Astrocyte (in vitro differentiated cells and primary cell): Measurements from ENCODE around the gene VSTM1. TPM values are rescaled to one million over a fixed set of nuclear protein-coding genes. Genes with fewer than 3 reads are reported as not detected.
"Not testable (repeated sequence)": the region's sequence is repeated elsewhere in the genome, so short reads cannot be mapped to it uniquely, and the experiment has no call there.

Source experiments
- DNase-seq: peaks from one replicate; pipeline ENCODE4 v3.0.0-alpha.2; 2010; ENCODE audit warnings: low read depth
- FAIRE-seq: peaks from 2 replicates; lab custom pipeline; 2011; peaks lifted over from hg19 to GRCh38; lab: Jason Lieb, UNC
- H2AFZ ChIP-seq: 2 replicates; pipeline ENCODE4 v1.6.0; 2012; ENCODE audit warnings: low read depth, low read length, inconsistent platforms
- H3K27ac ChIP-seq: 2 replicates; pipeline ENCODE4 v1.5.1; 2011; ENCODE audit warnings: low read depth, low read length, inconsistent platforms
- H3K27me3 ChIP-seq: 2 replicates; pipeline ENCODE4 v1.6.0; 2011; ENCODE audit warnings: low read length, inconsistent platforms; ENCODE audit not compliant: insufficient read depth
- H3K36me3 ChIP-seq: 2 replicates; pipeline ENCODE4 v1.5.1; 2011; ENCODE audit warnings: low read length, inconsistent platforms; ENCODE audit not compliant: insufficient read depth
- H3K4me1 ChIP-seq: 2 replicates; pipeline ENCODE4 v1.5.1; 2011; ENCODE audit warnings: low read length, inconsistent platforms; ENCODE audit not compliant: insufficient read depth
- H3K4me2 ChIP-seq: 2 replicates; pipeline ENCODE4 v1.6.0; 2012; ENCODE audit warnings: low read length, inconsistent platforms
- H3K4me3 ChIP-seq: 2 replicates; pipeline ENCODE4 v1.5.1; 2011; ENCODE audit warnings: low read depth, mild to moderate bottlenecking, low read length, inconsistent platforms; ENCODE audit not compliant: insufficient read depth
- H3K79me2 ChIP-seq: 2 replicates; pipeline ENCODE4 v1.6.0; 2012; ENCODE audit warnings: mild to moderate bottlenecking, low read length, inconsistent platforms; ENCODE audit not compliant: insufficient read depth
- H3K9ac ChIP-seq: 2 replicates; pipeline ENCODE4 v1.6.0; 2012; ENCODE audit warnings: mild to moderate bottlenecking, low read length, inconsistent platforms
- H3K9me3 ChIP-seq: 2 replicates; pipeline ENCODE4 v1.5.1; 2012; ENCODE audit warnings: low read depth, mild to moderate bottlenecking, low read length, inconsistent platforms; ENCODE audit not compliant: insufficient read depth
- H4K20me1 ChIP-seq: 2 replicates; pipeline ENCODE4 v1.6.0; 2012; ENCODE audit warnings: low read length, inconsistent platforms; ENCODE audit not compliant: insufficient read depth
- H3K27ac Mint-ChIP-seq: one replicate; pipeline ENCODE4 v1.8.0; 2021; ENCODE audit warnings: mild to moderate bottlenecking, mixed read lengths; ENCODE audit not compliant: unreplicated experiment
- H3K27me3 Mint-ChIP-seq: one replicate; pipeline ENCODE4 v1.8.0; 2021; ENCODE audit warnings: low read depth, mixed read lengths; ENCODE audit not compliant: unreplicated experiment
- H3K36me3 Mint-ChIP-seq: one replicate; pipeline ENCODE4 v1.8.0; 2021; ENCODE audit warnings: low read depth, mixed read lengths; ENCODE audit not compliant: unreplicated experiment
- H3K4me1 Mint-ChIP-seq: one replicate; pipeline ENCODE4 v1.8.0; 2021; ENCODE audit warnings: low read depth, mixed read lengths; ENCODE audit not compliant: unreplicated experiment
- H3K4me3 Mint-ChIP-seq: one replicate; pipeline ENCODE4 v1.8.0; 2021; ENCODE audit warnings: mild to moderate bottlenecking, moderate library complexity, mixed read lengths; ENCODE audit not compliant: unreplicated experiment
- H3K9me3 Mint-ChIP-seq: one replicate; pipeline ENCODE4 v1.8.0; 2021; ENCODE audit warnings: mild to moderate bottlenecking, mixed read lengths; ENCODE audit not compliant: unreplicated experiment
- CTCF ChIP-seq: IDR thresholded peaks from 2 replicates; pipeline ENCODE4 v1.5.1; 2011; ENCODE audit warnings: low read depth, mild to moderate bottlenecking, inconsistent platforms, low read length, moderate library complexity; ENCODE audit not compliant: insufficient read depth
- EZH2 ChIP-seq: IDR thresholded peaks from 2 replicates; pipeline ENCODE4 v1.6.1; 2012; ENCODE audit warnings: mild to moderate bottlenecking, low read length, inconsistent platforms; ENCODE audit not compliant: insufficient read depth
- total RNA-seq: library from RNA; stranded (reverse); gene quantifications from 2 replicates; pipeline ENCODE4 v1.2.1, GENCODE V29; 2021

The VSTM1 gene
- total RNA-seq, 1 donor from 2014 or later: 0.68 TPM

GRCh38 chr19:54100561-54100960, 36.9 kb upstream of the VSTM1 start, which contains the start of gene OSCAR:
OSCAR (minus strand) TSS chr19:54100803; CDS start chr19:54100792, 11 bp downstream.
- no peak for DNase-seq
- TF ChIP-seq CTCF: no peak
- TF ChIP-seq EZH2: no peak

GRCh38 chr19:54099903-54100255, 36.2 kb upstream of the VSTM1 start:
- not testable (repeated sequence) for H3K9me3 Mint-ChIP-seq, H3K36me3 ChIP-seq, H3K4me3 Mint-ChIP-seq

More at GRCh38 chr19:54100561-54100960, 36.9 kb upstream of the VSTM1 start, which contains the start of gene OSCAR:
- peaks cover 3% of the 10 kb centered on the region for H3K36me3 Mint-ChIP-seq
- Histone ChIP-seq H3K4me2 (no peak within 1 kb of the TSS), H3K27me3 (no peaks in the 10 kb centered on the region), H3K9me3 (no peaks in the 10 kb centered on the region), H3K4me3 (no peak within 1 kb of the TSS), H3K79me2 (peaks cover 19% of the 10 kb centered on the region), H4K20me1 (no peaks in the 10 kb centered on the region), H2AFZ (no peak within 1 kb of the TSS), H3K27ac (no peak within 1 kb of the TSS), H3K9ac (no peak within 1 kb of the TSS), H3K36me3 (no peaks in the 10 kb centered on the region), H3K4me1 (peaks cover 8% of the 10 kb centered on the region)
- H3K9me3 Mint-ChIP-seq: no peaks in the 10 kb centered on the region
- H3K27ac Mint-ChIP-seq: peak within 1 kb of the TSS; percentile 18
- no peak within 1 kb of the TSS for H3K4me3 Mint-ChIP-seq
- H3K27me3 Mint-ChIP-seq: peaks cover 3% of the 10 kb centered on the region
- no peak for FAIRE-seq
- H3K4me1 Mint-ChIP-seq: no peaks in the 10 kb centered on the region

GRCh38 chr19:54099190-54099902, 35.6 kb upstream of the VSTM1 start:
- Histone ChIP-seq H3K36me3 (no peaks in the 10 kb centered on the region), H3K4me3 (no peak overlapping the region), H3K79me2 (peaks cover 13% of the 10 kb centered on the region), H3K27ac (no peak overlapping the region), H3K9ac (no peak overlapping the region), H2AFZ (no peak overlapping the region), H3K27me3 (no peaks in the 10 kb centered on the region), H3K4me1 (peaks cover 8% of the 10 kb centered on the region), H4K20me1 (no peaks in the 10 kb centered on the region), H3K4me2 (no peak overlapping the region), H3K9me3 (peaks cover 1% of the 10 kb centered on the region)
- H3K27me3 Mint-ChIP-seq: peaks cover 8% of the 10 kb centered on the region
- DNase-seq (no peak), FAIRE-seq (no peak)
- H3K36me3 Mint-ChIP-seq: peaks cover 3% of the 10 kb centered on the region
- no peak overlapping the region for H3K4me3 Mint-ChIP-seq
- H3K27ac Mint-ChIP-seq: no peak overlapping the region
- TF ChIP-seq CTCF (no peak), EZH2 (no peak)
- no peaks in the 10 kb centered on the region for H3K9me3 Mint-ChIP-seq
- H3K4me1 Mint-ChIP-seq: no peaks in the 10 kb centered on the region

More at GRCh38 chr19:54099903-54100255, 36.2 kb upstream of the VSTM1 start:
- not testable (repeated sequence) for H3K27me3 ChIP-seq, H3K27ac ChIP-seq, H3K4me1 Mint-ChIP-seq, DNase-seq, H3K9ac ChIP-seq, H3K36me3 Mint-ChIP-seq, H3K4me2 ChIP-seq, H3K9me3 ChIP-seq, H2AFZ ChIP-seq, FAIRE-seq, H3K4me1 ChIP-seq, H4K20me1 ChIP-seq, H3K27ac Mint-ChIP-seq, H3K4me3 ChIP-seq, H3K27me3 Mint-ChIP-seq
- H3K79me2 ChIP-seq: peaks cover 17% of the 10 kb centered on the region
